NCI-H460 (cell line): ENCODE measurements around the gene PLAAT1. TPM values are rescaled to one million over a fixed set of nuclear protein-coding genes. Genes with fewer than 3 reads are reported as not detected.

ENCODE experiments used
- DNase-seq: peaks from one replicate; pipeline ENCODE4 v3.0.0-alpha.2; 2016; ENCODE audit warnings: low read depth; ENCODE audit errors: extremely low read depth
- total RNA-seq: library from RNA; depleted of rRNA; stranded (reverse); fragments of >200 nt; shearing (Covaris generic); gene quantifications from 2 replicates; pipeline ENCODE4 v1.2.3, GENCODE V29; 2014

Gene PLAAT1
- total RNA-seq, 1 experiment from 2014 or later, result 2.2 TPM

- no peak for DNase-seq
Observed at GRCh38 chr3:193248848-193249468, 7.9 kb downstream of the PLAAT1 start.

- no peak for DNase-seq
Observed at GRCh38 chr3:193250492-193250891, 9.5 kb downstream of the PLAAT1 start.

DNA sequence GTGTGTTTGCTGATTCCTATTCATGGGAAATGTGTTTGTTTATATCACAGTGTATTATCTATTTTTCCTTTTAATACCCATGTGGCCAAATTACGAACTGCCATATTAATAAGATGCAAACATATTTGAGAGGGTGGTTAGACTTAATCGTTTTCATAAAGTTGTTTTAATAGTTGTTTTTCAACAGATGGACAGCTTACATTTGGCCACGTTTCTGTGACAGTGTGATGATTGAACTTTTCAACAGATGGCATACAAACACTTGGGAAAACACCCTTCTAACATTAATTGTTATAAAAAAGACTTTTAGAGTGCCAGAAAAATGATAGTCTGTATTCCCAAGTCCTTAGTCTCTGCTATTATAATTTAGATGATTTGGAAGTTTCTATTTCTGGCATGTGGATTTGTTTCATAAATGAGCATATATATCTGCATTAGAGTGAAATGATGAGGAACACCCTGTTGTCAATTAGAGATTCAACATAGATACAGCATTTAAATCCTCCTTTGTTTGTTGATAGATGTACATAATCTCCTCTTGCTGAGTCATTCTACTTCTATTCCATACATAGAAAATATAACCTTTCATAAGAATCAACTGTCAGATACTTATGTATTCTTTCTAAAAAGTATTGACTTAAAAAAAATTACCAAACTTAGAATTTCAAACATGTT, 13.1 kb downstream of the PLAAT1 start:
- DNase-seq, result no peak

DNA sequence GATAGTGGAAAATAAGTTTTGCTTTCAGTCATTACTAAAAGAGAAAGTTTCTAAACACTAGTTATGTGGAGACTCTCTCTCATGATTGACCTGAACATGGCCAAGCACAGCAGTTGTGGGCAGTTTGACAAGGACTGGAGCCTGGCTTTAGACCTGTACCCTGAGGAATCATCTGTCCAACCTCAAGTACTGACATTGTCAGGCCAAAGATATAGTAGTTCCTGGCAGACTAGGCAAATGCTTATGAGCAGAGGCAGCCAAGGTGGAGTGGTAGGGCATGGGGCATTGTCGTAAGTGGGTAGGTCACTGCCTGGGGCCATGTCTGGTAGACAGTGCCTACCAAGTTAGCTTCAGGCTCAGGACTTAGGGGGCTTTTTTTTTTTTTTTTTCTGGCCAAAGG, 20.9 kb downstream of the PLAAT1 start:
- DNase-seq, result no peak

DNA sequence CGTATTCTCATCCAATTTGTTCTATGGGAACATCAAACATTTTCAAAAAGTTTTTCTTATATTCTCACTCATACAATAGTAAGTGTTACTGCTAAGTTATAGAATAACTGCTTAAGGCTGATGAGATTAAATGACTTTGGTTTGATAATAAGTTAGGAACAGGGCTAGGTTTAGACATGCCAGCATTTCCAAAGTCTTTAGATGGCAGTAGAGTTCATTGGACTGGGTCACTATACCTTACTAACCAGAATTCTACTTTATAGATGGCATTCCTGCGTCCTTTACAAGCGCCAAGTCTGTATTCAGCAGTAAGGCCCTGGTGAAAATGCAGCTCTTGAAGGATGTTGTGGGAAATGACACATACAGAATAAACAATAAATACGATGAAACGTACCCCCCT, 21.7 kb downstream of the PLAAT1 start:
- no peak for DNase-seq

- DNase-seq, result no peak
Observed at GRCh38 chr3:193269343-193270028, 28.5 kb downstream of the PLAAT1 start.

DNA sequence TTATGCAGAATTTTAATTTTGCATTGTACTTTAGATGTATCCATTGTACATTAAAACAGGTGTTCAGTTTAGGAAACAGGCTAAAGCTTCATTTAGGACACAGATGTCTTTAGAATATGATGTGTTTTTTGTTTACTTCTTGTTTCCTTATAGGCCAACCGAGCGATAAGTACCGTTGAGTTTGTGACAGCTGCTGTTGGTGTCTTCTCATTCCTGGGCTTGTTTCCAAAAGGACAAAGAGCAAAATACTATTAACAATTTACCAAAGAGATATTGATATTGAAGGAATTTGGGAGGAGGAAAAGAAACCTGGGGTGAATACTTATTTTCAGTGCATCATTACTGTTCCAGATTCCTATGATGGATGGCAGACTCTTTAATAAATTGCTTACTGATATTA, 29.4 kb downstream of the PLAAT1 start:
- no peak for DNase-seq

DNA sequence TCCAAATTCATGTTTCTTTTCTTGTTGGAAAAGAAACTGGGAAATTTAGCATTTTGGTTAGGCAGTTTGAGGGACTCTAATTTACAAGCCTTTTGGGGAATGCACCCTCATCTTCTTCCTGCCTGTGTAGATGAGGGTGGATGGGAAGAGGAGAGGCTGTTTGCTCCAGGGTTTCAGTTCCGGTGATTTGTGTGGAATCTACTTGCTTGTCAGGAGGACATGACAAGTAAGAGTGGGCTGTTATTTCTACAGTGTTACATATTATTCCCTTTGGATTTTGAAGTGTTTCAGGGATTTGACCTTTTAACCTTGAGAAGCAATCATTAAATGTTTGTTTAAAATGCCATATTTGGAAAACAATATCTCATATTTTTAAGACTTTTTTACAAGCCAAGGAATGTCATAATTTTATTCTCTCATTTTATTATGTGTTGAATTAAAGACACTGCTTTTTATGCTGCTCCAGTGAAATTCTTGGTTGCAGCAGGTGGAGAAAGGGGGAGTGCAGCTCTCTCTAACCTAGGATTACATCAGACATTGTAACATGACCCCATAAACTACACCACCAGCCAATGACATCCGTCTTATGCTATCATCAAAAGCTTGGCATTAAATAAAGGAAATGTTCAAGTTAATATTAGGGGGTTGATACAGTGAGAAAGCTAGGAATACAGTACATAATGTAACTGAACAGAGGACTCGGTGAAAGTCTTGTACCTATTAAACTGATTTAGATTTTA, 30.2 kb downstream of the PLAAT1 start:
- DNase-seq, result no peak

- no peak for DNase-seq
Observed at GRCh38 chr3:193292386-193292785, 51.4 kb downstream of the PLAAT1 start.

DNA sequence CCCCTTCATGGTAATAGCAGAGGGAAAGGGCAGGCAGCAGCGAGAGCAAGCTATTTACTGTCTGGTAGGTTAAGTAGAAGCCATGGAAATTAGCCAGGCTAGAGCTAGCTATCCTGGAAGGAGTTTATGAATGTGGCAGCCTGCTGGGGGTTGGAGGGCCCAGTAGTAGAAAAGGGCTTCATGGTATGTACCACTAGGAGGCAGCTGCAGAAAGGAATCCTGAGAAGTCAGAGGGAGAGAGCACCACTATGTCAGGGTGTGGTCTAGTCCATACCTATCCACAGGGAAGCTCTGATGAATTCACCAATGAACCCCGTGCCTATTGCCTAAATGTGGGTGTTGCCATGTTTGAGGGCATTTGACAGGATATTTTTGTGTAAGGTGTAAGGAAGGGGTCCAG, 55.0 kb downstream of the PLAAT1 start:
- no peak for DNase-seq

DNA sequence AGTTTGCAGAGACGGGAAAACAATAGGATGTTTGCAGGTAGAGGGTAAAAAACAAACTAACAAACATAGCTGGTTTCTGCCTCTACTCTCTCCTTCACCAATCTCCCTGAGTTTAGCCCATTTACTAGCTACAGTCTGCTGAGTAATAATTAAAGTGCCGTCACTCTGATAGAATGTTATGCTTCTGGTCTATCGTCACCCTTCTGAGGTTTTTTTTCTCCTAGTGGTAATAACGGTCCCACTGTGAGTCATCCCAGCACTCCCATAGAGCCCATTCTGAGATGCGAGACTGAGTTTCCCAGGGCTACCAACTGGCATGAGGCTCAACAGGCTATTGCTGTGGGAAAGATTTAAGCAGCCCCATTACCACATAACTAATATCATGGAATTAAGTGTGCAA, 56.4 kb downstream of the PLAAT1 start:
- no peak for DNase-seq

GRCh38 chr3:193301433-193301832, 60.4 kb downstream of the PLAAT1 start:
- DNase-seq, result no peak

DNA sequence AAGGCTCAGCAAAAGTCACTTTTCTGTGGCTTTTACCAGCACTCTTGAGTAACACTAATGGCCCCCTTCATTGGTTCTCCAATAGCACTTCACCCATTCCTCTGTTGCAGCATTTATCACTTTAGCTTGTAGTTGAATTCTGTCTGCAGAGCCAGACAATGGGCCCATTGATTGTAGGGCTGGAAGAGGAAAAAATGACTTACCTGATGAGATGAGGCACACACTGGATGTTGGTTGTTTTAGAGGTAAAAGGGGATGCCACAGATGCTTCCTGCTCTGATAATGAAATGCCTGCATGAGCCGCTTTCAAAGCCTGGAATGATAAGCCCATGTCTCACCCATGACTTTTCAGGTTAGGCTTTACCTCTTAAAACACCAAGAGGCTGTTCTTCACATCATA, 64.3 kb downstream of the PLAAT1 start:
- DNase-seq, result no peak

DNA sequence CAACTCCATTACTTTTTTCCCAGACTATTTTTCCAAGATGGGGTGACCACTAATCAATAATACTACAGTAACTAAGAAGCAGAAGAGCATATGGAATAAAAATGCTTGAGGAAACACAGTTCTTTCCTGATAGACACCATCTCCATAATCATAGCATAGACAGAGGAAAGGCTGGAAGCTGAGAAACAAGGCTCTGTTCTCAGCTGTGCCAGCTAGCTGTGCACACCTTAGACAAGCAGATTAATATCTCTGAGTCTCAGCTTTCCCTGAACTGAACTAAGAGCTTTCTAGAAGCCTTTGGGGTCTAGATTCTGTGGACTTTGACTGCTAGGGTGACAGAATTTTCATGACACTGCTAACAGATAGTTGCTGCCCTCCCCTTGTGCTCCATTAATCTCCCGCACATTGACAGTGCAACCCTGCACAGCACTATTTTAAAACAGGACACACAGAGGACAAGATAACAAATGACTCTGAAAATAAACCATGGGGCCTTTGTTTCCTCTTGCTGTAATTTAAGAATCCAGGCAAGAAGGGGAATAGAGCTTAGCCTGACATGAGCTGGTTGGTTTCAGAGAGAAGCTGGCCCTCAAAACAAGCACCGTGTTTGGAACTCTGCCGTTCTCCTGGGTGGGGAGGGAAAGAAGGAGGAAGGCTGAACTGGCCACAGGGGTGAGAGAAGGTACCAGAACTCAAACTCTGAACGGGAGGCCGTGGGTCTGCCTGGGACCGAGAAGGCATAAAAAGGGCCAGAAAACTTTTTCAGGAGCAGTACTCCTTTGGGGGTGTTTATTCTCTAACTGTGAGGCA, 70.1 kb downstream of the PLAAT1 start:
- no peak for DNase-seq

- DNase-seq, result no peak
Observed at GRCh38 chr3:193313061-193313958, 72.3 kb downstream of the PLAAT1 start.

DNA sequence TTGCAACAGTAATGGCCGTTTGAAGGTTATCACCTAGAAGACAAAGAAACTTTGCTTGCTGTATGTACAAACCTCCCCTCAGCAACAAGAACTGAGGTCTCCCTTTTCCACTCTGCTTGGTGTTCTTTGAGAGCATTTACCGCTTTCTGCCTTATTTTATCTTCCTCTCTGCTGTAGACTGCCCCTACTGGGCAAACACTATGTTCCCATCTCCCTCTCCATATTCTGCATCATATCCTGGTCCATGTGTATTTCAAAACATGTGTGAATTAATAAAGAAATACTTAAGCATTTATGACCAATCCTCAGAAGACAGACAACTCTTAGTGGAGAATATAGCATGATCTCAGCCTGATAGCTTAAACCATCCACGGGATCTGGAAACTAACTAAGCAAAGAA, 73.1 kb downstream of the PLAAT1 start:
- DNase-seq, result no peak

- DNase-seq, result no peak
Observed at GRCh38 chr3:193317682-193318300, 76.8 kb downstream of the PLAAT1 start.
